WI38 (cell line): ENCODE measurements around the gene FDPS.

ENCODE experiments used
- H3K4me3 ChIP-seq: 2 replicates; pipeline ENCODE4 v1.5.1; 2011; ENCODE audit warnings: low read depth, mild to moderate bottlenecking, control low read depth, low read length
- CTCF ChIP-seq: IDR thresholded peaks from 2 replicates; pipeline ENCODE4 v1.5.1; 2012; ENCODE audit warnings: low read depth, mild to moderate bottlenecking, control low read depth, low read length

The FDPS gene

DNA sequence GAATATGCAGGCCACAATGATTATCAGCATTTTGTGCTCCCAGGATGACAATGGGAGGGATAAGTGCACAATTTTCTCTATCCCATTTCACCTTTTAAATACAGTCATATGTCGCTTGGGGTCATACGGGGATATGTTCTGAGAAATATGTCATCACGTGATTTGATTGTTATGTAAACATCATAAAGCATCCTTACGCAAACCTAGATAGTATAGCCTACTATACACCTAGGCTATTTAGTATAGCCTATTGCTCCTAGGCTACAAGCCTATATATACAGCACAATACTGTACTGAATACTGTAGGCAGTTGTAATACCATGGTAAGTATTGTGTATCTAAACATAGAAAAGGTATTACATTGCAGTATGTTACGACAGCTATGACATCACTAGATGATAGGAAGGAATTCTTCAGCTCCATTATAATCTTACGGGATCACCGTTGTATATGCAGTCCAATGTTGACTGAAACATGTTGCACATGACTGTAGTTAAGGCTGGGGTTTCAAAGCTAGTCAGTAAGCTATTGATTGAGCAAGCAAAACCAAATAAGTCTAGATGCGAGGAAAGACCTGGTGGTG is 30.9 kb downstream of the FDPS start:
- no peak for TF ChIP-seq CTCF
- H3K4me3 ChIP-seq, result no peak overlapping the region

GRCh38 chr1:155342842-155343241 is 34.2 kb downstream of the FDPS start:
- H3K4me3 ChIP-seq, result no peak overlapping the region

GRCh38 chr1:155352631-155353030 is 44.0 kb downstream of the FDPS start:
- no peak overlapping the region for H3K4me3 ChIP-seq
- no peak for TF ChIP-seq CTCF

More at GRCh38 chr1:155342842-155343241, 34.2 kb downstream of the FDPS start:
- TF ChIP-seq CTCF, result no peak

- no peak overlapping the region for H3K4me3 ChIP-seq
- no peak for TF ChIP-seq CTCF
Measured at GRCh38 chr1:155360051-155360450, 51.4 kb downstream of the FDPS start.
